Kidney (tissue), 14 donors: Measurements from ENCODE around the gene TBC1D23. TPM values are rescaled to one million over a fixed set of nuclear protein-coding genes. Genes with fewer than 3 reads are reported as not detected.

Experiments used
- DNase-seq, 5 donors: peaks; one replicate each; pipeline ENCODE4 v3.0.0-alpha.2; 2013 to 2020
- FAIRE-seq: peaks from 2 replicates; lab custom pipeline; 2012; peaks lifted over from hg19 to GRCh38; lab: Jason Lieb, UNC
- H3K27ac ChIP-seq, 2 donors: one replicate each; pipeline ENCODE4 v1.7.0; 2013; ENCODE audit warnings: low read depth in 2 of 2, low read length in 2 of 2, inconsistent platforms in 1 of 2
- H3K27me3 ChIP-seq: one replicate; pipeline ENCODE4 v1.7.1; 2013; ENCODE audit warnings: low read length, inconsistent platforms; ENCODE audit not compliant: control insufficient read depth, insufficient read depth
- H3K36me3 ChIP-seq, 3 donors: one replicate each; pipeline versions ENCODE4 v1.7.0 to v1.7.1; 2013; ENCODE audit warnings: low read length in 3 of 3, control low read depth in 1 of 3, inconsistent platforms in 1 of 3; ENCODE audit not compliant: insufficient read depth in 3 of 3, control insufficient read depth in 2 of 3
- H3K4me1 ChIP-seq, 3 donors: one replicate each; pipeline versions ENCODE4 v1.7.0 to v1.7.1; 2013; ENCODE audit warnings: low read length in 3 of 3, inconsistent platforms in 1 of 3, low read depth in 1 of 3; ENCODE audit not compliant: control insufficient read depth in 2 of 3, insufficient read depth in 2 of 3
- H3K4me3 ChIP-seq, 3 donors: one replicate each; pipeline versions ENCODE4 v1.7.0 to v1.8.1; 2013; ENCODE audit warnings: low read length in 3 of 3, control low read depth in 1 of 3, inconsistent platforms in 1 of 3
- H3K9ac ChIP-seq, 3 donors: one replicate each; pipeline versions ENCODE4 v1.7.0 to v1.7.1; 2013; ENCODE audit warnings: low read length in 3 of 3, control low read depth in 1 of 3, inconsistent platforms in 1 of 3
- H3K9me3 ChIP-seq, 3 donors: one replicate each; pipeline versions ENCODE4 v1.7.0 to v1.7.1; 2013; ENCODE audit warnings: low read length in 3 of 3, control low read depth in 1 of 3, inconsistent platforms in 1 of 3; ENCODE audit not compliant: control insufficient read depth in 2 of 3, insufficient read depth in 1 of 3
- intact Hi-C: fragments of 100-400 bp; cut with DNase I; formaldehyde crosslinking; loops from one replicate; pipeline ENCODE4 v1.11.1; 2022
- polyA plus RNA-seq: library from polyadenylated mRNA; stranded (reverse); fragments of 350-450 nt; fragmentation: Illumina TruSeq; extraction: RNeasy Lipid Tissue Mini Kit (QIAGEN cat#74804); gene quantifications from one replicate; pipeline ENCODE4 v1.2.3, GENCODE V29; 2014; ENCODE audit warnings: low read depth, low replicate concordance; ENCODE audit not compliant: insufficient read depth
- total RNA-seq: library from RNA; stranded (reverse); fragmentation: NEBNext Ultra II Directional; extraction: Animal tissue kit (Norgen Biotek cat#: 25700); gene quantifications from one replicate; pipeline ENCODE4 v1.2.1, GENCODE V29; 2021
- TF ChIP-seq, protein P1 (sequence below): IDR thresholded peaks from 3 replicates; pipeline ENCODE4 v1.5.1; 2012; ENCODE audit warnings: mild to moderate bottlenecking, moderate library complexity, borderline replicate concordance; ENCODE audit not compliant: insufficient read depth; ENCODE audit errors: extremely low read depth
- donor health status: control.
- donor health status: control.
- donor health status: control.
- donor health status: control.
- donor health status: control.
- donor health status: DM: yes; HTN: yes; CAD: no.
- donor health status: Normal renal cell carcinoma (clear cell type).

TBC1D23 gene
- total and polyA plus RNA-seq, 2 donors from 2014 or later: 18.0 to 46.9 TPM

DNA sequence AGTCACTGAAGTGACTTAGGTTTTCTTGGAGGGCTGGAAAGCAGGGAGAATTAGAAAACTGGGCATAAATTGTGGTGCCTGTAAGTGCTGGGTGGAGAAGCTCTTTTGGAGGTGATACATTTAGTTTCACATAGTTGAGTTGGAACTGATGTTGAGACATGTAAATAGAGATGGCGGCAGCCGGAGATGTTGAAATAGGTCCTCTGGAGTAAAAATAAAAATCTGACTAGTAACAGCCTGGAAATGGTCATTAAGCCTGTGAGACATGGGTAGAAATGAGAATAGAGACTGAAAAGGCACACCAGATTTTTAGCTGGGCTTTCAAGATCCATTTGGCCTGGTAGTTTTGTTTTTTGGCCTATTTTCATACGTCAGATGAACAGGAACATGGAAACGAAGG lies 70.9 kb downstream of the TBC1D23 start:
- FAIRE-seq: no peak
- H3K4me1 ChIP-seq: peaks cover 0 to 9% (median 0%) of the 10 kb centered on the region in 3 donors

DNA sequence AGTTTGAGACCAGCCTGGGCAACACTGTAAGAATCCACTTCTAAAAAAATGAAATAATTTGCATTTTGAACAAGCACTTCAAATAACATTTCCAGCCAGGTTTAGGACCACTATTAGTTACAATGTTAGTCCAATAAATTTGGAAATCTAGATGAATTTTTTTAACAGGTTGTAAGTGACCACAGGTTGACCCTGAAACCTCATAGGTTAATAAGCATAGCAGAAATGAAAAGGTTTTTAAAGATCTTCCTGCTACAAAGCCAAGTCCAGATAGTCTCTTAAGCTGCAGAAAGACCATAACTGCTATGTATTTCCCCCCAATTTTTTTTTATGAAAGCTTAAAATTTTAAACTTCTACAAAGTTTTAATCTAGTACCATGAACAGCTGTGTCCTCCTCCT lies 72.3 kb downstream of the TBC1D23 start:
- no peak for DNase-seq
- peak overlapping the region in 1 of 3 donors; percentile 4 for H3K4me3 ChIP-seq

More for the DNA sequence above, 70.9 kb downstream of the TBC1D23 start:
- Histone ChIP-seq H3K4me3 (no peak overlapping the region), H3K9ac (no peak overlapping the region), H3K9me3 (no peaks in the 10 kb centered on the region), H3K36me3 (no peaks in the 10 kb centered on the region), H3K27me3 (no peaks in the 10 kb centered on the region), H3K27ac (no peak overlapping the region)
- DNase-seq: no peak
- TF ChIP-seq, protein P1, sequence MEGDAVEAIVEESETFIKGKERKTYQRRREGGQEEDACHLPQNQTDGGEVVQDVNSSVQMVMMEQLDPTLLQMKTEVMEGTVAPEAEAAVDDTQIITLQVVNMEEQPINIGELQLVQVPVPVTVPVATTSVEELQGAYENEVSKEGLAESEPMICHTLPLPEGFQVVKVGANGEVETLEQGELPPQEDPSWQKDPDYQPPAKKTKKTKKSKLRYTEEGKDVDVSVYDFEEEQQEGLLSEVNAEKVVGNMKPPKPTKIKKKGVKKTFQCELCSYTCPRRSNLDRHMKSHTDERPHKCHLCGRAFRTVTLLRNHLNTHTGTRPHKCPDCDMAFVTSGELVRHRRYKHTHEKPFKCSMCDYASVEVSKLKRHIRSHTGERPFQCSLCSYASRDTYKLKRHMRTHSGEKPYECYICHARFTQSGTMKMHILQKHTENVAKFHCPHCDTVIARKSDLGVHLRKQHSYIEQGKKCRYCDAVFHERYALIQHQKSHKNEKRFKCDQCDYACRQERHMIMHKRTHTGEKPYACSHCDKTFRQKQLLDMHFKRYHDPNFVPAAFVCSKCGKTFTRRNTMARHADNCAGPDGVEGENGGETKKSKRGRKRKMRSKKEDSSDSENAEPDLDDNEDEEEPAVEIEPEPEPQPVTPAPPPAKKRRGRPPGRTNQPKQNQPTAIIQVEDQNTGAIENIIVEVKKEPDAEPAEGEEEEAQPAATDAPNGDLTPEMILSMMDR: no peak
- intact Hi-C loops: no loop called here

DNA sequence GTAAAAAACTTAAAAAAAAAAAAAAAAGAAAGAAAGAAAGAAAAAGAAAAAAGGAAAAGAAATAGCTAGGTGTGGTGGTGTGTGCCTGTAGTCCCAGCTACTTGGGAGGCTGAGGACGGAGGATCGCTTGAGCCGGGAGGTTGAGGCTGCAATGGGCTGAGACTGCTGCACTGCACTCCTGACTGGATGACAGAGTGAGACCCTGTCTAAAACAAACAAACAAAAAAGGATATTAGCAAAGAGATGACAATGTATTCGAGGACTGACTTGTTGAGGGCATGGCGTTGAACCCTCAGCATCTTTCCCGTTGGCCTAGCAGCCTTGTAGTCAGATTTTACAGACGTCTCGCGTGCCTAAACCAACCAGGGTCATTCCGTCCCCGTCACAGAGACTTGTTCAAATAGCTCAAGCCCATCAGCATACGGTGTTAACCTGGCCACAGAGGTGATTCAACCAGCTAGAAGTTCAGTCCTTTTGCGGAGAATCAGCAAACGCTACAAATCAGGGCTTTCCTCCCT lies 73.2 kb downstream of the TBC1D23 start:
- DNase-seq: no peak
- Histone ChIP-seq H3K4me3 (peak overlapping the region; percentile 70 to 96 (median 94)), H3K36me3 (no peaks in the 10 kb centered on the region), H3K9ac (peak overlapping the region; percentile 50 to 98 (median 94)), H3K27ac (peak overlapping the region; percentile 34 to 77), H3K4me1 (peaks cover 0 to 9% (median 0%) of the 10 kb centered on the region in 3 donors), H3K9me3 (no peaks in the 10 kb centered on the region), H3K27me3 (no peaks in the 10 kb centered on the region)
- FAIRE-seq: no peak
- TF ChIP-seq, protein P1: no peak
- intact Hi-C loops: no loop called here

More for the DNA sequence above, 72.3 kb downstream of the TBC1D23 start:
- H3K4me1 ChIP-seq: peaks cover 0 to 9% (median 0%) of the 10 kb centered on the region in 3 donors
- H3K9ac ChIP-seq: no peak overlapping the region
- no peak for FAIRE-seq
- H3K36me3 ChIP-seq: no peaks in the 10 kb centered on the region
- intact Hi-C loops: no loop called here
- TF ChIP-seq, protein P1: no peak
- H3K27ac ChIP-seq: no peak overlapping the region
- H3K9me3 ChIP-seq: no peaks in the 10 kb centered on the region
- no peaks in the 10 kb centered on the region for H3K27me3 ChIP-seq
